22Rv1 (cell line): ENCODE results near the gene TNFRSF25.

Experiments used
- CTCF ChIP-seq: fragments of 450-650 bp; IDR thresholded peaks from 2 replicates; pipeline ENCODE4 v1.5.1; 2017; ENCODE audit warnings: mild to moderate bottlenecking
- ZFX ChIP-seq: fragments of 450-650 bp; IDR thresholded peaks from 2 replicates; pipeline ENCODE4 v1.6.1; 2017; ENCODE audit warnings: antibody characterized with exemption, borderline replicate concordance

DNA sequence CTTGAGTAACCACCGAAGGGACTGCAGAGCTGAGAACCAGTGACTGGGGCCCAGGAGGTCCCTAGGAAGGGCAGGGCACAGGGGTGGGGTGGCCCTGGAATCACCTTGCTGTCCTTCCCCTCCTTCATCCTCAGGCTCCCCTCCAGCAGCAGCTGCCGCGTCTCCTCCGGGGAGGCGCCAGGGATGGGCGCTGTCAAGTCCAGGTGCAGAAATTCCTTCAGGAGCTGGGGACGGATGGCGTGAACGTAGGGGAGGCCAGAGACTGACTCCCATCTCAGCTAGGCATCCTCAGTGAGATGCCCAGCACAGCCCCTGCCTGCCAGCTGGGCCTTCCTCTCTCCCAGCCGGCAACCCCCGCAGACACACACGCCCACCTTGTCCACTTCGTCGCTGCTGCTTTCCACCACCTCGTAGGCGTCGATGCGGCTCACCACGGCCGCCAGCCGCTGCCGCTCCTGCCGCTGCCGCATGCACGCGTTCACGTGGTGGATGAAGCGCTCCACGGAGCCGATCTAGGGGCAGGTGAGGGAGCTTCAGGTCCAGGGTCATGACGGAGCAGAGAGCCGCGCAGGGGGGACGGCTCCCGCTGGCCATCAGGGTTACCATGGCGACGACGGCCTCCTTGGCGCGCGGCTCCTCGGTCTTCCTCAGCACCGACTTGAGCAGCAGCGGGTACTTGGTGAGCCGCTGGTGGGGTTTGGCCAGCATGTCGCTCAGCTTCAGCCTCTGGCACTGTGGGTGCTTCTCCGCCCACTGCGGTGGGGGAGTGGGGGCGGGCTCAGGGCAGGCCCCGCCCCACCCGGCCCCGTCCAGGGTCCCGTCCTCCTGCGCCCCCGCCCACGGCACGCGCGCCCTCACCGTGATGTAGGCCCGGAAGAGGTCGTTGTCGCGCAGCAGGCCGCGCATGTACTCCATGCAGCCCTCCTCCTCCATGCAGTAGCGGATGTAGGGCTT is 4.4 kb upstream of the TNFRSF25 start:
- TF ChIP-seq CTCF (no peak), ZFX (no peak)
